Tibial nerve (tissue), 4 donors: Measurements from ENCODE around the gene ROPN1L. TPM values are rescaled to one million over a fixed set of nuclear protein-coding genes. Genes with fewer than 3 reads are reported as not detected.
"Not testable (repeated sequence)": the region's sequence is repeated elsewhere in the genome, so short reads cannot be mapped to it uniquely, and the experiment has no call there.

ENCODE experiments used
- DNase-seq, 2 donors: peaks; one replicate each; pipeline ENCODE4 v3.0.0-alpha.2; 2019; ENCODE audit warnings: low spot score in 2 of 2
- H3K27ac ChIP-seq, 4 donors: fragments of 200-600 bp; sonication (generic) in 3 of 4; one replicate each; pipeline ENCODE4 v1.5.1; 2017 to 2019; ENCODE audit warnings: mild to moderate bottlenecking in 1 of 4
- H3K27me3 ChIP-seq, 2 donors: fragments of 200-600 bp; sonication (generic) in 1 of 2; one replicate each; pipeline versions ENCODE4 v1.5.1 to v1.6.0; 2017 to 2019
- H3K36me3 ChIP-seq, 3 donors: fragments of 200-600 bp; sonication (generic); one replicate each; pipeline ENCODE4 v1.5.1; 2018 to 2019
- H3K4me1 ChIP-seq, 4 donors: fragments of 200-600 bp; sonication (generic) in 3 of 4; one replicate each; pipeline ENCODE4 v1.5.1; 2017 to 2019
- H3K4me3 ChIP-seq, 4 donors: fragments of 200-600 bp; sonication (generic) in 3 of 4; one replicate each; pipeline ENCODE4 v1.5.1; 2017 to 2019; ENCODE audit warnings: mild to moderate bottlenecking in 1 of 4, moderate library complexity in 1 of 4
- H3K9me3 ChIP-seq, 4 donors: fragments of 200-600 bp; sonication (generic) in 3 of 4; one replicate each; pipeline ENCODE4 v1.5.1; 2017 to 2019
- CTCF ChIP-seq, 5 experiments: fragments of 200-600 bp in 3 of 5; fragments of 450-650 bp in 2 of 5; sonication (generic) in 3 of 5; IDR thresholded peaks; one replicate each; pipeline ENCODE4 v1.5.1; 2016 to 2019; ENCODE audit warnings: antibody characterized with exemption in 5 of 5, mild to moderate bottlenecking in 3 of 5, moderate library complexity in 2 of 5
- EP300 ChIP-seq, 2 donors: sonication (generic); formaldehyde crosslinking; IDR thresholded peaks; one replicate each; pipeline ENCODE4 v1.6.1; 2017; ENCODE audit warnings: antibody characterized with exemption in 2 of 2, mild to moderate bottlenecking in 1 of 2
- POLR2A ChIP-seq, 2 donors: fragments of 450-650 bp; IDR thresholded peaks; one replicate each; pipeline ENCODE4 v1.6.1; 2017; ENCODE audit warnings: antibody characterized with exemption in 2 of 2, mild to moderate bottlenecking in 2 of 2, moderate library complexity in 2 of 2
- WGBS, 2 donors: methylation state at CpG; one replicate each; pipeline ENCODE4 v1.1.5; 2018; 5-methylcytosine and 5-hydroxymethylcytosine counted together
- total RNA-seq, 4 donors: library from RNA; depleted of rRNA; stranded (reverse); fragments of >200 nt; gene quantifications; one replicate each; pipeline ENCODE4 v1.1.0, GENCODE V29; 2016

Gene ROPN1L
- total RNA-seq, 4 donors from 2014 or later, result 0.98 TPM; not detected in 3

- H3K27me3 ChIP-seq, result no peaks in the 10 kb centered on the region
- DNase-seq, result no peak
- H3K4me1 ChIP-seq, result peaks cover 0 to 33% (median 6%) of the 10 kb centered on the region in 4 donors
- TF ChIP-seq CTCF (IDR thresholded peaks at IDR 0.05) (no peak), EP300 (IDR thresholded peaks at IDR 0.05) (no peak), POLR2A (IDR thresholded peaks at IDR 0.05) (no peak)
- H3K4me3 ChIP-seq, result no peak overlapping the region
- H3K36me3 ChIP-seq, result no peaks in the 10 kb centered on the region
- WGBS, 2 donors, result 82 to 84% methylated on average over 14 of the region's 14 CpGs
- peaks cover 0 to 15% (median 0%) of the 10 kb centered on the region in 4 donors for H3K9me3 ChIP-seq
- H3K27ac ChIP-seq, result no peak overlapping the region
These were observed 49.4 kb downstream of the ROPN1L start for GRCh38 chr5:10490927-10491672.

- Histone ChIP-seq H3K27ac (no peak overlapping the region), H3K36me3 (no peaks in the 10 kb centered on the region), H3K4me3 (no peak overlapping the region), H3K4me1 (peaks cover 0 to 28% (median 4%) of the 10 kb centered on the region in 4 donors), H3K27me3 (no peaks in the 10 kb centered on the region), H3K9me3 (peaks cover 0 to 15% (median 0%) of the 10 kb centered on the region in 4 donors)
- TF ChIP-seq CTCF (IDR thresholded peaks at IDR 0.05) (no peak), POLR2A (IDR thresholded peaks at IDR 0.05) (no peak), EP300 (IDR thresholded peaks at IDR 0.05) (no peak)
- 93 to 96% methylated on average over 9 of the region's 9 CpGs for WGBS, 2 donors
- DNase-seq, result no peak
These were observed 50.0 kb downstream of the ROPN1L start for GRCh38 chr5:10491673-10492026.

GRCh38 chr5:10493884-10494283 lies 52.2 kb downstream of the ROPN1L start:
- no peaks in the 10 kb centered on the region for H3K36me3 ChIP-seq
- TF ChIP-seq EP300 (IDR thresholded peaks at IDR 0.05), result no peak
- no peak for TF ChIP-seq CTCF (IDR thresholded peaks at IDR 0.05)
- TF ChIP-seq POLR2A (IDR thresholded peaks at IDR 0.05), result no peak
- 85 to 92% methylated on average over 4 of the region's 4 CpGs for whole genome bisulfite sequencing, 2 donors
- H3K27me3 ChIP-seq, result no peaks in the 10 kb centered on the region
- no peak overlapping the region for H3K27ac ChIP-seq
- H3K4me1 ChIP-seq, result peaks cover 0 to 17% (median 3%) of the 10 kb centered on the region in 4 donors
- peaks cover 0 to 15% (median 0%) of the 10 kb centered on the region in 4 donors for H3K9me3 ChIP-seq
- no peak overlapping the region for H3K4me3 ChIP-seq
- DNase-seq, result no peak

GRCh38 chr5:10494497-10494896 lies 52.8 kb downstream of the ROPN1L start:
- not testable (repeated sequence) for DNase-seq, H3K27me3 ChIP-seq
- WGBS, 2 donors, result 94 to 99% methylated on average over 6 of the region's 6 CpGs

GRCh38 chr5:10497554-10497953 lies 55.9 kb downstream of the ROPN1L start:
- H3K9me3 ChIP-seq, result peaks cover 0 to 15% (median 0%) of the 10 kb centered on the region in 4 donors
- TF ChIP-seq POLR2A (IDR thresholded peaks at IDR 0.05) (no peak), CTCF (IDR thresholded peaks at IDR 0.05) (no peak), EP300 (IDR thresholded peaks at IDR 0.05) (no peak)
- H3K27ac ChIP-seq, result no peak overlapping the region
- H3K4me1 ChIP-seq, result no peaks in the 10 kb centered on the region
- H3K36me3 ChIP-seq, result no peaks in the 10 kb centered on the region
- DNase-seq, result no peak
- H3K27me3 ChIP-seq, result no peaks in the 10 kb centered on the region
- no peak overlapping the region for H3K4me3 ChIP-seq
- WGBS, 2 donors, result 72 to 84% methylated on average over 3 to 5 of the region's 5 CpGs

More at GRCh38 chr5:10494497-10494896, 52.8 kb downstream of the ROPN1L start:
- not testable (repeated sequence) for H3K27ac ChIP-seq, H3K4me3 ChIP-seq, H3K36me3 ChIP-seq
- H3K4me1 ChIP-seq, result peaks cover 0 to 11% (median 1%) of the 10 kb centered on the region in 4 donors
- H3K9me3 ChIP-seq, result peaks cover 0 to 15% (median 0%) of the 10 kb centered on the region in 4 donors
